Thoracic aorta (tissue), 2 donors: ENCODE measurements around the gene CERK. TPM values are rescaled to one million over a fixed set of nuclear protein-coding genes. Genes with fewer than 3 reads are reported as not detected.

Experiments
- ATAC-seq: fragments of 150-250 bp; one replicate; pipeline ENCODE4 v1.8.0; 2017; ENCODE audit warnings: low read depth; ENCODE audit not compliant: insufficient number of reproducible peaks, low FRiP score
- DNase-seq: peaks from one replicate; pipeline ENCODE4 v3.0.0-alpha.2; 2020; ENCODE audit warnings: low spot score
- H3K27ac ChIP-seq, 2 donors: fragments of 200-600 bp; sonication (generic); 1 replicate in 1 of 2; 2 replicates in 1 of 2; pipeline ENCODE4 v1.5.1; 2016; ENCODE audit warnings: mild to moderate bottlenecking in 2 of 2, moderate library complexity in 2 of 2
- H3K27me3 ChIP-seq: fragments of 200-600 bp; sonication (generic); replicated peaks from 2 replicates; pipeline ENCODE4 v1.6.0; 2016; ENCODE audit warnings: mild to moderate bottlenecking; ENCODE audit not compliant: insufficient read depth
- H3K36me3 ChIP-seq: fragments of 200-600 bp; sonication (generic); one replicate; pipeline ENCODE4 v1.5.1; 2016
- H3K4me1 ChIP-seq, 2 donors: fragments of 200-600 bp; sonication (generic); 1 replicate in 1 of 2; 2 replicates in 1 of 2; pipeline versions ENCODE4 v1.5.1 to v1.6.0; 2016; ENCODE audit warnings: low read depth in 2 of 2, mild to moderate bottlenecking in 1 of 2; ENCODE audit not compliant: control insufficient read depth in 1 of 2
- H3K4me3 ChIP-seq: fragments of 200-600 bp; sonication (generic); 2 replicates; pipeline ENCODE4 v1.5.1; 2016; ENCODE audit warnings: mild to moderate bottlenecking
- H3K9me3 ChIP-seq: fragments of 200-600 bp; sonication (generic); 2 replicates; pipeline ENCODE4 v1.5.1; 2016
- CTCF ChIP-seq: fragments of 200-600 bp; sonication (generic); IDR thresholded peaks from one replicate; pipeline ENCODE4 v1.5.1; 2019; ENCODE audit warnings: antibody characterized with exemption
- total RNA-seq, 2 donors: library from RNA; depleted of rRNA; stranded (reverse); fragments of >200 nt; gene quantifications; one replicate each; pipeline versions ENCODE4 v1.1.0 to v1.2.3, GENCODE V29; 2016

Gene CERK
- total RNA-seq, 2 donors from 2014 or later: 65.5 to 72.8 TPM

GRCh38 chr22:46699091-46699490 is 39.0 kb downstream of the CERK start:
- H3K9me3 ChIP-seq: no peaks in the 10 kb centered on the region
- H3K4me3 ChIP-seq: no peak overlapping the region
- no peaks in the 10 kb centered on the region for H3K4me1 ChIP-seq
- no peak overlapping the region for H3K27ac ChIP-seq
- peaks cover 67% of the 10 kb centered on the region for H3K36me3 ChIP-seq
- no peak for TF ChIP-seq CTCF
- DNase-seq: no peak
- no peaks in the 10 kb centered on the region for H3K27me3 ChIP-seq
- no peak for ATAC-seq

GRCh38 chr22:46697811-46698515 is 40.1 kb downstream of the CERK start:
- no peaks in the 10 kb centered on the region for H3K4me1 ChIP-seq
- TF ChIP-seq CTCF: no peak
- no peaks in the 10 kb centered on the region for H3K9me3 ChIP-seq
- H3K27ac ChIP-seq: no peak overlapping the region
- no peaks in the 10 kb centered on the region for H3K27me3 ChIP-seq
- DNase-seq: no peak
- H3K4me3 ChIP-seq: no peak overlapping the region
- H3K36me3 ChIP-seq: peaks cover 64% of the 10 kb centered on the region
- ATAC-seq: no peak

GRCh38 chr22:46696614-46697013 is 41.4 kb downstream of the CERK start:
- H3K27ac ChIP-seq: no peak overlapping the region
- no peaks in the 10 kb centered on the region for H3K9me3 ChIP-seq
- DNase-seq: no peak
- no peaks in the 10 kb centered on the region for H3K27me3 ChIP-seq
- H3K36me3 ChIP-seq: peaks cover 64% of the 10 kb centered on the region
- H3K4me3 ChIP-seq: no peak overlapping the region
- ATAC-seq: no peak
- no peak for TF ChIP-seq CTCF
- no peaks in the 10 kb centered on the region for H3K4me1 ChIP-seq

- no peak for ATAC-seq
- Histone ChIP-seq H3K9me3 (no peaks in the 10 kb centered on the region), H3K36me3 (peaks cover 63% of the 10 kb centered on the region), H3K4me3 (no peak overlapping the region), H3K27me3 (no peaks in the 10 kb centered on the region), H3K4me1 (no peaks in the 10 kb centered on the region), H3K27ac (no peak overlapping the region)
- DNase-seq: no peak
- TF ChIP-seq CTCF: no peak
Measured at GRCh38 chr22:46696229-46696518, 41.9 kb downstream of the CERK start.

GRCh38 chr22:46695346-46696228 is 42.5 kb downstream of the CERK start:
- no peaks in the 10 kb centered on the region for H3K27me3 ChIP-seq
- no peak overlapping the region for H3K4me3 ChIP-seq
- no peaks in the 10 kb centered on the region for H3K9me3 ChIP-seq
- TF ChIP-seq CTCF: no peak
- ATAC-seq: no peak
- H3K36me3 ChIP-seq: peaks cover 61% of the 10 kb centered on the region
- no peak for DNase-seq
- no peaks in the 10 kb centered on the region for H3K4me1 ChIP-seq
- H3K27ac ChIP-seq: no peak overlapping the region
